ENCODE measurements around the gene MEIS3.

Gene MEIS3

GRCh38 chr19:47404334-47405196 is 14.8 kb downstream of the MEIS3 start:
- Histone ChIP-seq H3K4me3 (ENCODE audit: control insufficient read depth in 1 of 7, extremely low read depth in 1 of 7, insufficient read depth in 4 of 7, low read depth in 2 of 7, low read length in 6 of 7) (no peak overlapping the region), H3K27ac (ENCODE audit: insufficient read depth in 1 of 2, low read depth in 1 of 2, low read length in 2 of 2, poor library complexity in 1 of 2, severe bottlenecking in 2 of 2) (no peak overlapping the region), H3K36me3 (ENCODE audit: control insufficient read depth in 4 of 4, insufficient read depth in 4 of 4, low read length in 3 of 4) (no peaks in the 10 kb centered on the region), H3K9me3 (ENCODE audit: control extremely low read depth in 1 of 5, control insufficient read depth in 4 of 5, insufficient read depth in 2 of 5, low read depth in 1 of 5, low read length in 4 of 5) (no peaks in the 10 kb centered on the region), H3K27me3 (replicated peaks in 2 of 5; ENCODE audit: control insufficient read depth in 4 of 5, insufficient read depth in 5 of 5, low read length in 4 of 5) (peaks cover 0 to 66% (median 15%) of the 10 kb centered on the region in 5 experiments), H3K4me1 (ENCODE audit: control extremely low read depth in 1 of 4, control insufficient read depth in 4 of 4, insufficient read depth in 4 of 4, low read length in 3 of 4) (no peaks in the 10 kb centered on the region)
- no peak for DNase-seq
- ChIA-PET CTCF (no interaction called here), POLR2A (no interaction called here)
- WGBS (ENCODE audit: insufficient coverage): 81% methylated on average over 5 of the region's 9 CpGs

GRCh38 chr19:47402504-47402903 is 16.8 kb downstream of the MEIS3 start:
- POLR2A ChIA-PET: no interaction called here
- Histone ChIP-seq H3K4me3 (ENCODE audit: control insufficient read depth in 1 of 7, extremely low read depth in 1 of 7, insufficient read depth in 4 of 7, low read depth in 2 of 7, low read length in 6 of 7) (no peak overlapping the region), H3K36me3 (ENCODE audit: control insufficient read depth in 4 of 4, insufficient read depth in 4 of 4, low read length in 3 of 4) (no peaks in the 10 kb centered on the region), H3K9me3 (ENCODE audit: control extremely low read depth in 1 of 5, control insufficient read depth in 4 of 5, insufficient read depth in 2 of 5, low read depth in 1 of 5, low read length in 4 of 5) (no peaks in the 10 kb centered on the region), H3K27me3 (replicated peaks in 2 of 5; ENCODE audit: control insufficient read depth in 4 of 5, insufficient read depth in 5 of 5, low read length in 4 of 5) (peaks cover 0 to 53% (median 15%) of the 10 kb centered on the region in 5 experiments), H3K4me1 (ENCODE audit: control extremely low read depth in 1 of 4, control insufficient read depth in 4 of 4, insufficient read depth in 4 of 4, low read length in 3 of 4) (peaks cover 0 to 5% (median 1%) of the 10 kb centered on the region in 4 experiments), H3K27ac (ENCODE audit: insufficient read depth in 1 of 2, low read depth in 1 of 2, low read length in 2 of 2, poor library complexity in 1 of 2, severe bottlenecking in 2 of 2) (no peak overlapping the region)
- CTCF ChIA-PET: no interaction called here
- DNase-seq: no peak
- 92% methylated on average over 16 of the region's 16 CpGs for WGBS (ENCODE audit: insufficient coverage)

- CTCF ChIA-PET: no interaction called here
- Histone ChIP-seq H3K4me1 (ENCODE audit: control extremely low read depth in 1 of 4, control insufficient read depth in 4 of 4, insufficient read depth in 4 of 4, low read length in 3 of 4) (peaks cover 0 to 5% (median 1%) of the 10 kb centered on the region in 4 experiments), H3K27ac (ENCODE audit: insufficient read depth in 1 of 2, low read depth in 1 of 2, low read length in 2 of 2, poor library complexity in 1 of 2, severe bottlenecking in 2 of 2) (no peak overlapping the region), H3K4me3 (ENCODE audit: control insufficient read depth in 1 of 7, extremely low read depth in 1 of 7, insufficient read depth in 4 of 7, low read depth in 2 of 7, low read length in 6 of 7) (peak overlapping the region in 1 of 7 experiments; percentile 22), H3K9me3 (ENCODE audit: control extremely low read depth in 1 of 5, control insufficient read depth in 4 of 5, insufficient read depth in 2 of 5, low read depth in 1 of 5, low read length in 4 of 5) (no peaks in the 10 kb centered on the region), H3K27me3 (replicated peaks in 2 of 5; ENCODE audit: control insufficient read depth in 4 of 5, insufficient read depth in 5 of 5, low read length in 4 of 5) (peaks cover 0 to 23% (median 4%) of the 10 kb centered on the region in 5 experiments), H3K36me3 (ENCODE audit: control insufficient read depth in 4 of 4, insufficient read depth in 4 of 4, low read length in 3 of 4) (no peaks in the 10 kb centered on the region)
- POLR2A ChIA-PET: no interaction called here
- 80% methylated on average over 8 of the region's 24 CpGs for WGBS (ENCODE audit: insufficient coverage)
- no peak for DNase-seq
Observed at GRCh38 chr19:47398707-47399597, 20.4 kb downstream of the MEIS3 start.

GRCh38 chr19:47391510-47392223 is 27.7 kb downstream of the MEIS3 start:
- DNase-seq: peak; percentile 74 to 87 (median 78)
- H3K4me3 ChIP-seq (ENCODE audit: control insufficient read depth in 1 of 7, extremely low read depth in 1 of 7, insufficient read depth in 4 of 7, low read depth in 2 of 7, low read length in 6 of 7): no peak overlapping the region
- POLR2A ChIA-PET: no interaction called here
- WGBS (ENCODE audit: insufficient coverage): 42% methylated on average over 9 of the region's 15 CpGs
- H3K27ac ChIP-seq (ENCODE audit: insufficient read depth in 1 of 2, low read depth in 1 of 2, low read length in 2 of 2, poor library complexity in 1 of 2, severe bottlenecking in 2 of 2): no peak overlapping the region
- no peaks in the 10 kb centered on the region for H3K9me3 ChIP-seq (ENCODE audit: control extremely low read depth in 1 of 5, control insufficient read depth in 4 of 5, insufficient read depth in 2 of 5, low read depth in 1 of 5, low read length in 4 of 5)
- no peaks in the 10 kb centered on the region for H3K4me1 ChIP-seq (ENCODE audit: control extremely low read depth in 1 of 4, control insufficient read depth in 4 of 4, insufficient read depth in 4 of 4, low read length in 3 of 4)
- CTCF ChIA-PET: interaction anchor here (0.8 to 9.7 kb wide), 17 partner anchors 10 to 235 kb away, joined by 3 to 138 read pairs (median 4); partner anchors contain the start of gene DHX34
- H3K36me3 ChIP-seq (ENCODE audit: control insufficient read depth in 4 of 4, insufficient read depth in 4 of 4, low read length in 3 of 4): no peaks in the 10 kb centered on the region
- peaks cover 0 to 8% (median 0%) of the 10 kb centered on the region in 5 experiments for H3K27me3 ChIP-seq (replicated peaks in 2 of 5; ENCODE audit: control insufficient read depth in 4 of 5, insufficient read depth in 5 of 5, low read length in 4 of 5)

GRCh38 chr19:47390533-47391488 is 28.5 kb downstream of the MEIS3 start:
- Histone ChIP-seq H3K27ac (ENCODE audit: insufficient read depth in 1 of 2, low read depth in 1 of 2, low read length in 2 of 2, poor library complexity in 1 of 2, severe bottlenecking in 2 of 2) (no peak overlapping the region), H3K4me1 (ENCODE audit: control extremely low read depth in 1 of 4, control insufficient read depth in 4 of 4, insufficient read depth in 4 of 4, low read length in 3 of 4) (no peaks in the 10 kb centered on the region), H3K36me3 (ENCODE audit: control insufficient read depth in 4 of 4, insufficient read depth in 4 of 4, low read length in 3 of 4) (no peaks in the 10 kb centered on the region), H3K4me3 (ENCODE audit: control insufficient read depth in 1 of 7, extremely low read depth in 1 of 7, insufficient read depth in 4 of 7, low read depth in 2 of 7, low read length in 6 of 7) (no peak overlapping the region), H3K27me3 (replicated peaks in 2 of 5; ENCODE audit: control insufficient read depth in 4 of 5, insufficient read depth in 5 of 5, low read length in 4 of 5) (peaks cover 0 to 8% (median under 1%) of the 10 kb centered on the region in 5 experiments), H3K9me3 (ENCODE audit: control extremely low read depth in 1 of 5, control insufficient read depth in 4 of 5, insufficient read depth in 2 of 5, low read depth in 1 of 5, low read length in 4 of 5) (no peaks in the 10 kb centered on the region)
- no peak for DNase-seq
- ChIA-PET CTCF (interaction anchor here (0.8 to 9.7 kb wide), 15 partner anchors 12 to 234 kb away, joined by 3 to 138 read pairs (median 4); partner anchors contain the start of gene DHX34), POLR2A (interaction anchor here (0.6 kb wide), 1 partner anchor 69 kb away, joined by 3 read pairs; no protein-coding TSS in a partner anchor)
- 83% methylated on average over 10 of the region's 20 CpGs for WGBS (ENCODE audit: insufficient coverage)

GRCh38 chr19:47389150-47389556 is 30.2 kb downstream of the MEIS3 start:
- Histone ChIP-seq H3K27me3 (replicated peaks in 2 of 5; ENCODE audit: control insufficient read depth in 4 of 5, insufficient read depth in 5 of 5, low read length in 4 of 5) (peaks cover 0 to 8% (median 2%) of the 10 kb centered on the region in 5 experiments), H3K27ac (ENCODE audit: insufficient read depth in 1 of 2, low read depth in 1 of 2, low read length in 2 of 2, poor library complexity in 1 of 2, severe bottlenecking in 2 of 2) (no peak overlapping the region), H3K36me3 (ENCODE audit: control insufficient read depth in 4 of 4, insufficient read depth in 4 of 4, low read length in 3 of 4) (no peaks in the 10 kb centered on the region), H3K4me3 (ENCODE audit: control insufficient read depth in 1 of 7, extremely low read depth in 1 of 7, insufficient read depth in 4 of 7, low read depth in 2 of 7, low read length in 6 of 7) (no peak overlapping the region), H3K4me1 (ENCODE audit: control extremely low read depth in 1 of 4, control insufficient read depth in 4 of 4, insufficient read depth in 4 of 4, low read length in 3 of 4) (no peaks in the 10 kb centered on the region), H3K9me3 (ENCODE audit: control extremely low read depth in 1 of 5, control insufficient read depth in 4 of 5, insufficient read depth in 2 of 5, low read depth in 1 of 5, low read length in 4 of 5) (no peaks in the 10 kb centered on the region)
- ChIA-PET CTCF (interaction anchor here (0.8 to 9.7 kb wide), 3 partner anchors 11 to 96 kb away, joined by 3 to 138 read pairs (median 6); no protein-coding TSS in a partner anchor), POLR2A (no interaction called here)
- WGBS (ENCODE audit: insufficient coverage): 88% methylated on average over 6 of the region's 9 CpGs
- peak in 2 of 3 donors; percentile 19 to 23 for DNase-seq
